Measurements from ENCODE around the gene UBE2I.

Gene UBE2I

DNA sequence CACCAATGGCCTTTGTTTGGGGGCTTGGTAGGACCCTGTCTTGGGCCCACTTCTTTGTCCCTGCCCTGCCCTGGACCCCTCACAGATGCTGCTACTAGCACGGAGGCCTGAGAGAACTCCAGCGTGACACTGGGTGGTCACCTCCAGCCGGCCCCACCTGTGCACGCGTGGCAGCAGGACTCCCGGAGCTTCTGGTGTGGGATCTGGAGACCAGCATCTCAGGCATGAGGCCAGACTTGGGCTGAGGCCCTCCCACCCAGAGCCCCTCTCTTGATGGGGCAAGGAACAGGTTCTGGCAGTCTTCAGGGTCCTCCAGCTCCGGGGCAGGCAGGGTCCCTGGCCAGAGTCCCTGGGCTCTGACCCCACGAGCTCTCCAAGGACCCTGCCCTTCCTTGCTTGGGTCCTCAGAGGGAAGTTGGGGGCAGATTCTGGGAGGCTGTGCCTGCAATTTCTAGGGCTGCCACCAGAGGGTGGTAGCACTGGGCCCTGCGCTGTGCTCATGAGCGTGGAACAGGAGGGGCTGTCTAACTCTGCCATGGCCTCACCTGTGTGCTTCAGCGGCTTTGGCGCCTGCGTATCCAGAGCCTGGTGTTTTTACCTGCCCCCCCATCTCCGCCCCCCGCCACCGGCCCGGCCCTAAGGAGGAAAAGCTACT is 21.0 kb downstream of the UBE2I start:
- DNase-seq (ENCODE audit: insufficient read length) (no peak), FAIRE-seq (no peak)
- TF ChIP-seq POLR2AphosphoS5 (IDR thresholded peaks at IDR 0.05; ENCODE audit: low read depth, low read length) (no peak), TAF1 (IDR thresholded peaks at IDR 0.05; ENCODE audit: borderline replicate concordance, low read depth, low read length) (no peak), POLR2A (IDR thresholded peaks at IDR 0.05; ENCODE audit: low read depth, low read length) (no peak)

DNA sequence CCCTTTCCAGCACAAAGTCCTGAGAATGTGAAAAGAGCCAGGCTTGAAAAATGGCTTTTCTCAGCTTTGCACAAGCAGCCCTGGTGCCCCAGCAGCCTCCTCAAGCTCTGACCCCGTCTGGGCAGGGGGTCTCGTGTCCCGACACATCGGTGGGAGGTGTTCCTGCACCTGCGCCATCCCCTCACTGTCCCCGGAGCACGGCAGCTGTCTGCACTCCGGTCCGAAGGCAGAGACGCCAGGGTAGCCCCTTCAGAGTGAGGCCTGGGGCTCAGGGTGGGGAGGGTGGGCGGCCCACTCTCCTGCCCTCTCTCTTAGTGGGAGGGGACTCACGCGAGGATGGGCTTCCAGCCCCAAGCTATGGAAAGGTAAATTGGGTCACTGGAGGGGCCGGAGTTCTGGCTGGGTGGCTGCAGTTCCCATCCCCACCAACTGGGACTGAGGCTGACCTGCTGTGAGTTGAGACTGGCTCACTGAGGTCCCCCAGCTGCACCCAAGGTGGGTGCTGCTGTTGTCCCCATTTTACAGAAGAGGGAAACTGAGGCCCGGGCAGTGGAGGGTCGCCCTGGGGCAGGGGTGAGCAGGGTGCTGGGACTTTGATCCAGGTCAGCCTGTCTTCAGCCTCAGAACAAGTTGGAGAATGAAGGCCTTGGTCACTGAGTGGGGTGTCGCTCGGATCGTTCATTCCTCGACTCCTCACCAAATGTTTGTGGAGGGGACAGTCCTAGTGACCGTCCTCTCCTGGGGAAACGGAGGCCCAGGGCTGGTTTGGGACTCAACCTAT is 21.7 kb downstream of the UBE2I start:
- TF ChIP-seq TAF1 (IDR thresholded peaks at IDR 0.05; ENCODE audit: borderline replicate concordance, low read depth, low read length) (no peak), POLR2AphosphoS5 (IDR thresholded peaks at IDR 0.05; ENCODE audit: low read depth, low read length) (no peak), POLR2A (IDR thresholded peaks at IDR 0.05; ENCODE audit: low read depth, low read length) (no peak)
- no peak for FAIRE-seq
- DNase-seq (ENCODE audit: insufficient read length) = no peak

DNA sequence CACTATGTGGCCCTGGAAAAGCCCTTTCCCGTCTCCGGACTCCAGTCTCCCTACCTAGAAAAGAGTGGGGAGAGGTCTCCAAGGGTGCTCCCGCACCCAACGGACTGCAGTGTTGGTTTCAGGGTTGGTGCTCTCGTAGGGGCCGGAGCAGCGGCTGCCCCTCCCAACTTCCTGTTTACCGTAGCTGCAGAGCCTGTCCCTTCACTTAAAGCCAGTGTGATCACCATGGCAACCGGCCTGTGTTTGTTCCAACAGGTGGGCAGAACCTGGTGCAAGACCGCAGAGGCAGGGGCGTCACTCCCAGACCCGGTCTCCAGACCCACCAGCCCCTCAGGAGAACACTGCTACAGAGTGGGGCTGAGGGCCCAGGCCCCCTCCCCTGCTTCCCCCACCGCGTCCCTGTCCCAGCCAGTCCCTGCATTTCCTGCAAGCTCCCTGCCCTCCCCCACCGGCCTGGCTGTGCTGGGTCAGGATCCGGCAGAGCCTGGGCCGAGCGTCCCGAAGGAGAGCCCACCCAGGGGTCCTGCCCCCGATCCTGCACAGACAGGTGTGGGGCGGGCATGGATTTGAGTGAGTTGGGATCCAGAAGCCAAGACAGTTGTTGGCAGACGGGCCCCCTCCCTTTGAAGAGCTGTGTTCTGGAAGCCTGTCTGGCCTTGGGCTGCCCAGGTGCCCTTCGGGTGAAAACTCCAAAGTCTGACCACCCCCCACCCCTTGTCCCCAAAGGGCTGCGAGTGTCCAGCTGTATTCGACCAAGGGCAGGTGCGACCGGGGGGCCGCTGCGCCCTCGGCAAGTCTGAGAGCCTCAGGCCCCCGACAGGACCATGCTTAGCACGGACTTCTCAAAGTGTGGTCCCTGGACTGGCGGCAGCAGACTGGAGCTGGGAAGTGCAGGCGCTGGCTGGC is 22.5 kb downstream of the UBE2I start:
- peak; percentile 81 for FAIRE-seq
- DNase-seq (ENCODE audit: insufficient read length) = peak; percentile 83
- no peak for TF ChIP-seq POLR2A (IDR thresholded peaks at IDR 0.05; ENCODE audit: low read depth, low read length)

DNA sequence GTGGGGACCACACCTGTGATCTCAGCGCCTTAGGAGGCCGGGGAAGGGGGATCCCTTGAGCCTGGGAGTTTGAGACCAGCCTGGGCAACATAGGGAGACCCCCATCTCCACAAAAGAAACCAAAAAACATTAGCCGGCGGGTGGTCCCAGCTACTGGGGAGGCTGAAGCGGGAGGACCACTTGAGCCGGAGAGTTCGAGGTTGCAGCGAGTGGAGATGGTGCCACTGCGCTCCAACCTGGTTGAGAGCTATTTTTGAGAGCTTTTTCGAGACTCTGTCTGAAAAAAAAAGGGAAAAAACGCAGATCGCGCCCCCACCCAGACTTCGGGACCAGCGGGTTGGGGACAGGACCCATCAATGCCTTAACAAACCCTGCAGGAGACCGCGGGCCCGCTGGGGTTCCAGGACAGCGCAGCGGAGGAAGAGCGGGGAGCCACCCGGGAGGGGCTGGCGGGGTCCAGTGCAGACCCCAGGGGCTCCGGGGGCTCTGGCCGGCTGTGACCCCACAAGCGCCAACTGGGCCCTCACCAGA is 23.2 kb downstream of the UBE2I start:
- no peak for DNase-seq (ENCODE audit: insufficient read length)

DNA sequence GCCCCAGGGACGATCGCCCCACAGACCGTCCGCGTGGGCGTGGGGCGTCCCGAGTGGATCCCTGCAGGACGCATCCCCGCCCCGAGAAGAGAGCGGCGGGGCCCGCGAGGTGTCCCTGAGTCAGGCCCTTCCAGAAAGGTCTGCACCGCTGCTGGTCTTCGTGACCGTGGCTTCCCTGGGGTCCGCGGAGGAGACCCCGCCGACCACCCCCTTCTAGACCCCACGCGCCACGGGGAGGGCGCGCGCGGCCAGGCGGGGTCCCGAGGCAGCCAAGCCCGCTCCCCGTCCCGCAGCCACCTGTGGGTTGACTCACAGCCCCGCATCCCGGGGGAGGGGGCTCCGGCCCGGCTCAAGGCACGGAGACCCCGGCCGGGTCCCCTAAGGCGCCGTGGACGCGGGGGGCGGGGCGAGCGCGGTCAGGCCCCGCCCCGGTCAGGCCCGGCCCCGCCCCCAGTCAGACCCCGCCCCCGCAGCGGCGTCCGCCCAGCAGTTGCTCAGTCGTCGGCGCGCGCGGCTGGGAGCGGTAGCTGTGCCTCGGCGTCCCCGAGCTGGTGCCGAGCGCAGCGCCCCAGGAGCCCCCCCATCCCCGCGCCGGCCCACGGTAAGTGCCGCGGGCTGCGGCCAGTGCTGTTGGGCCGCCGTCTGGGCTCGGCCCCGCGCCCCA is 23.8 kb downstream of the UBE2I start, which contains the start of gene BAIAP3:
Gene BAIAP3, plus strand, starts transcription at position 497 of the 664 bp plus-strand sequence. CDS start 4,905 bp downstream, outside the sequence.
- DNase-seq (ENCODE audit: insufficient read length) (peak; percentile 64), FAIRE-seq (no peak)

More for the DNA sequence above, 23.2 kb downstream of the UBE2I start:
- no peak for FAIRE-seq
- TF ChIP-seq POLR2AphosphoS5 (IDR thresholded peaks at IDR 0.05; ENCODE audit: low read depth, low read length) (no peak), POLR2A (IDR thresholded peaks at IDR 0.05; ENCODE audit: low read depth, low read length) (no peak), TAF1 (IDR thresholded peaks at IDR 0.05; ENCODE audit: borderline replicate concordance, low read depth, low read length) (no peak)

DNA sequence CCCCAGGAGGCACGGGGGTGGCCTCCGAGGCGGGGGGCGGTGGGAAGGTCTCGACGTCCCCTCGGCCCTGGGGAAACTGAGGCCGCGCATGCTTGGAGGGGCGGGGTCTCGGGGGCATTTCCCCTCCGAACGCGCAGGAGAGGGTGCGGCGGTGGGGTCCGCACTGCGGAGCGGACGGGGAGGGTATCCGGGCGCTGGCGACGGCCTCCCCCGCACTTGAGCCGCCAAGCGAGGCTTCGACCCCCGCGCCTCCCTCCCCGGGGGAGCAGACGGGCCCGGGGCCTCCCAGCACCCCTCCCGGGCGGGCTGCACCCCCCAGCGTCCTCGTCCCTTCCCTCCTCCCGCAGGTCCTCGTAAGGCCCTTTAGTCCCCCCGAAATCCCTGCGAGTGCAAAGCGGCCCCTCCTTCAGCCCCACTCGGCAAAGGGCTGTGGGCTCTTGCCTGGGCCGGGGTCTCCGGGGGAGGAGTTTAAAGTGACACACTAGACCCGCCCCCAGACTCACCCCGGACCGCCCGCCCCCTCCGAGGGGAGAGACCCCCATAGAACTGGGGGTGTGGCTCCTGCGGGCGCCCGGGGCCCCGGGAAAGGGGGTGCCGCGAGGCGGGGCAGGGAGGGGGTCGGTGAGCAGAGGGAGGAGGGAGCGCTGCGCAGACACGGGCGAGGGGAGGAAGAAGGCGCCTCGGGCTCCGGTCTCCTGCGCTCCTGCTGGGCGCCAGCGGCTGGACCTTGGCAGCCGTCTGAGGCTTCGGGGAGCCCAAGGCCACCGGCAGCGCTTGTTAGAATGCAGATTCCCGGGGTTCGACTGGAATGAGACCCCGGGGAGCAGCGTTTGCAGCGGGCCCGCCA is 24.6 kb downstream of the UBE2I start:
- TF ChIP-seq POLR2A (IDR thresholded peaks at IDR 0.05; ENCODE audit: low read depth, low read length) = no peak
- no peak for TF ChIP-seq POLR2AphosphoS5 (IDR thresholded peaks at IDR 0.05; ENCODE audit: low read depth, low read length)
- DNase-seq (ENCODE audit: insufficient read length) (no peak), FAIRE-seq (no peak)

More for the DNA sequence above, 23.8 kb downstream of the UBE2I start, which contains the start of gene BAIAP3:
- TF ChIP-seq POLR2AphosphoS5 (IDR thresholded peaks at IDR 0.05; ENCODE audit: low read depth, low read length) = no peak
- no peak for TF ChIP-seq POLR2A (IDR thresholded peaks at IDR 0.05; ENCODE audit: low read depth, low read length)
- no peak for TF ChIP-seq TAF1 (IDR thresholded peaks at IDR 0.05; ENCODE audit: borderline replicate concordance, low read depth, low read length)

DNA sequence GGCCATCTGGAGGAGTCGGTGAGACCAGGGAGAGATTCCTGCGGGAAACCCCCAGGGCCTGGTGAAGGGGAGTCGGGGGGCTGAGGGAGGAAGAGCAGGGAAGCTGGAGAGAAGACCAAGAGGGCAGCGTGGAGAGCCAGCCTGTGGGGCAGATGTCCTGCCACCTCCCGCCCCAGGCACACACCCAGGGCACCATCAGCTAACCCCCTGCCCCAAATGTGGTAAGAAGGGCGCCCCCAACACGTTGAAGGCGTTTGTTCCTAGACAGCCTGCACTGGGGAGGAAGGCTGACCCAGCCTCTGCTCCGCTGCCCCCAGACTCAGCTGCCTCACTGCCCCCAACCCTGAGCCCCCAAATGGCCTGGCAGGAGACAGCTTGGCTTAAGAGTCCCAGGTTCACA is 25.3 kb downstream of the UBE2I start:
- DNase-seq (ENCODE audit: insufficient read length) = no peak
- no peak for FAIRE-seq
- TF ChIP-seq POLR2A (IDR thresholded peaks at IDR 0.05; ENCODE audit: low read depth, low read length) (no peak), TAF1 (IDR thresholded peaks at IDR 0.05; ENCODE audit: borderline replicate concordance, low read depth, low read length) (no peak), POLR2AphosphoS5 (IDR thresholded peaks at IDR 0.05; ENCODE audit: low read depth, low read length) (no peak)

DNA sequence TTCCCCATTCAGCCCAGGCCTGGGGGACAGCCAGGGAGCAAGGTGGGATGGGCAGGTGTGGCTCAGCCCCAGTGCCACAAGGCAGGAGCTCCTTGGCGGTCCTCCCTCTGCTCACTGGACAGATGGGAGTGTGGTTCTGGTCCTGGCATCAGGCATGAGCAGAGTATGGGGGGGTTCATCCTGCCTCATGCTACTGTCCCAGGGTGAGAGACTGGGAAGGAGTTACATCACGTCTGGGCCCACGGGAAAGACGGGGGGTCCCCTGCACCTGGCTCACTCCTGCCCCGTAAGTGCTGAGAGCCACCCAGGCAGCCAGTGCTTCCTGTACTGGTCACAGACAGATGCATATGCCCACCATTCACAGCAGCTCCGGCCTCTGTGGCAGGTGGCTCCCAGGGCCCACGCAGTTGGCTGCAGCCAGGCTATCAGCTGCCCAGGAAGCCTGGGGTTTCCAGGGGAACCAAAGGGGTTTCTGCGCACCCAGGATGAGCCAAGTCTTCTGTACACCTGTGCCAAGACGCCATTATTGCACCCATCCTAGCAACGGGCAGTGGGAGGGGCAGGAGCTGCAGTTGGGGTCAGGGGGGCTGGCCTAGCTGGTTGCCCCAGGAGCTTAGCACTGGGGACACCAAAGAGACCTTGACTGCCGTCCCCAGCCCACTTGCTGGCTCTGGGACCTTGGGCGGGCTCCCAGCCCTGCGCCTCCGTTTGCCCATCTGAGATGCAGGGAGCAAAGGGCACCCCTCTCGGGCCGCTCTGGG is 26.0 kb downstream of the UBE2I start:
- FAIRE-seq (no peak), DNase-seq (ENCODE audit: insufficient read length) (no peak)
- TF ChIP-seq TAF1 (IDR thresholded peaks at IDR 0.05; ENCODE audit: borderline replicate concordance, low read depth, low read length) (no peak), POLR2AphosphoS5 (IDR thresholded peaks at IDR 0.05; ENCODE audit: low read depth, low read length) (no peak), POLR2A (IDR thresholded peaks at IDR 0.05; ENCODE audit: low read depth, low read length) (no peak)

DNA sequence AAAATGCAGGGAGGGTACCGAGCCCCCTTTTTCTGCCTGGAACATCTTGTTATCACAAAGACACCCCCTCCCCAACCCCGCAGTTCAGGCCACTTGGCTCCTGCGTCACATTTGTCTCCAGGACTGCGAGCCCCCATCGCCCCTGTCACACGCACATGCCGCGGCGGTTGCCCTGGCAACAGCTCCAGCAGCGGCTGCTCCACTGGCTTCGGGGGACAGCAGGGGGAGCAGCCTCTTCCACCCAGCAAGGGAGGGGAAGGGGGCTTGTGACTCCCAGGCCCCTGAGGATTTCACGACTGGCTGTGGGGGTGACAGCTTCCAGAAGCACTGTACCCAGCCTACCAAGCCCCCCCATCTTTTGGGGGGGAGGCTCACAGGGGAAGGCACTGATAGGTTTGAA is 26.6 kb downstream of the UBE2I start:
- TF ChIP-seq POLR2A (IDR thresholded peaks at IDR 0.05; ENCODE audit: low read depth, low read length) (no peak), POLR2AphosphoS5 (IDR thresholded peaks at IDR 0.05; ENCODE audit: low read depth, low read length) (no peak), TAF1 (IDR thresholded peaks at IDR 0.05; ENCODE audit: borderline replicate concordance, low read depth, low read length) (no peak)
- no peak for DNase-seq (ENCODE audit: insufficient read length)
- FAIRE-seq = no peak

Measured in GM12892 (cell line).